A549 (cell line): ENCODE results near the gene CFAP100. TPM values are rescaled to one million over a fixed set of nuclear protein-coding genes. Genes with fewer than 3 reads are reported as not detected.

ENCODE experiments used
- ATAC-seq, 2 experiments: fragments of 200-7000 bp in 1 of 2; fragments of >200 bp in 1 of 2; cut with Nextera tagmentation in 1 of 2; cut with Tn5 transposase in 1 of 2; 3 replicates each; pipeline versions ENCODE4 v1.8.0 to v1.9.1; 2018 to 2020; ENCODE audit warnings: mild to moderate bottlenecking in 1 of 2, moderate library complexity in 1 of 2
- CTCF ChIA-PET: fragments of 300-600 bp; sonication (Branson Sonifier 250); formaldehyde crosslinking; extraction: SDS; loops from one replicate; lab custom pipeline; 2021; ENCODE audit warnings: antibody characterized with exemption, inconsistent platforms; lab: Yijun Ruan, JAX
- POLR2A ChIA-PET: fragments of 350-600 bp; formaldehyde crosslinking; extraction: SDS; loops from one replicate; lab custom pipeline; 2021; ENCODE audit warnings: antibody characterized with exemption, inconsistent platforms; lab: Yijun Ruan, JAX
- DNase-seq, 2 experiments: peaks; one replicate each; pipeline versions ENCODE4 v3.0.0 to v3.0.0-alpha.2; 2011 to 2016; ENCODE audit warnings: low read depth in 1 of 2, low spot score in 1 of 2
- FAIRE-seq: peaks from 2 replicates; lab custom pipeline; 2011; peaks lifted over from hg19 to GRCh38; lab: Jason Lieb, UNC
- H3K27ac ChIP-seq, 2 experiments: fragments of >200 bp; sonication (Bioruptor Twin); formaldehyde crosslinking; 3 replicates each; pipeline ENCODE4 v1.5.1; 2016 to 2017
- H3K4me1 ChIP-seq: fragments of >200 bp; sonication (Bioruptor Twin); formaldehyde crosslinking; 3 replicates; pipeline ENCODE4 v1.6.1; 2016
- H3K4me2 ChIP-seq: fragments of >200 bp; sonication (Bioruptor Twin); formaldehyde crosslinking; 3 replicates; pipeline ENCODE4 v1.6.1; 2016
- H3K4me3 ChIP-seq: fragments of >200 bp; sonication (Bioruptor Twin); formaldehyde crosslinking; 3 replicates; pipeline ENCODE4 v1.5.1; 2016
- H3K9me3 ChIP-seq: fragments of >200 bp; sonication (Bioruptor Twin); formaldehyde crosslinking; 3 replicates; pipeline ENCODE4 v1.6.1; 2016
- BHLHE40 ChIP-seq: IDR thresholded peaks from 2 replicates; pipeline ENCODE4 v1.6.1; 2012; ENCODE audit warnings: low read depth, low read length, inconsistent platforms
- CEBPB ChIP-seq, 2 experiments: fragments of >200 bp in 1 of 2; sonication (Bioruptor Twin) in 1 of 2; formaldehyde crosslinking in 1 of 2; IDR thresholded peaks; 2 replicates each; pipeline ENCODE4 v1.6.1; 2012 to 2016
- CHD2 ChIP-seq: fragments of 150-350 bp; IDR thresholded peaks from 2 replicates; pipeline ENCODE4 v1.6.1; 2014; ENCODE audit warnings: low read length; ENCODE audit not compliant: partially characterized antibody
- ESRRA ChIP-seq: fragments of 150-350 bp; IDR thresholded peaks from 2 replicates; pipeline ENCODE4 v1.6.1; 2014; ENCODE audit warnings: mild to moderate bottlenecking, low read length, borderline replicate concordance
- FOSB ChIP-seq: fragments of 250-450 bp; sonication (Bioruptor Pico); IDR thresholded peaks from 2 replicates; pipeline ENCODE4 v1.5.0; 2020; ENCODE audit warnings: mild to moderate bottlenecking, moderate library complexity
- GATA3 ChIP-seq: IDR thresholded peaks from 2 replicates; pipeline ENCODE4 v1.6.1; 2012; ENCODE audit warnings: borderline replicate concordance
- HDAC2 ChIP-seq: fragments of 200-600 bp; sonication (generic); IDR thresholded peaks from 2 replicates; pipeline ENCODE4 v1.6.1; 2016
- HEYL ChIP-seq: fragments of 250-450 bp; sonication (Bioruptor Pico); IDR thresholded peaks from 2 replicates; pipeline ENCODE4 v1.8.0; 2021; ENCODE audit warnings: mild to moderate bottlenecking, moderate library complexity
- HOXA7 ChIP-seq: fragments of 250-450 bp; sonication (Bioruptor Pico); IDR thresholded peaks from 2 replicates; pipeline ENCODE4 v1.5.0; 2020; ENCODE audit warnings: mild to moderate bottlenecking, moderate library complexity
- HOXB13 ChIP-seq: fragments of 250-450 bp; sonication (Bioruptor Pico); IDR thresholded peaks from 2 replicates; pipeline ENCODE4 v1.5.0; 2020; ENCODE audit warnings: low read depth, mild to moderate bottlenecking, moderate library complexity
- JUN ChIP-seq, 2 experiments: fragments of >200 bp; sonication (Bioruptor Twin); formaldehyde crosslinking; IDR thresholded peaks; 2 replicates in 1 of 2; 3 replicates in 1 of 2; pipeline ENCODE4 v1.6.1; 2016 to 2017
- KDM5A ChIP-seq: fragments of 200-600 bp; sonication (generic); IDR thresholded peaks from 2 replicates; pipeline ENCODE4 v1.6.1; 2016; ENCODE audit warnings: antibody characterized with exemption, mild to moderate bottlenecking
- MAZ ChIP-seq: fragments of 150-350 bp; IDR thresholded peaks from 2 replicates; pipeline ENCODE4 v1.6.1; 2014; ENCODE audit warnings: antibody characterized with exemption, low read depth, low read length, borderline replicate concordance
- NPAS2 ChIP-seq: fragments of 250-450 bp; sonication (Bioruptor Pico); IDR thresholded peaks from 2 replicates; pipeline ENCODE4 v1.8.0; 2022; ENCODE audit warnings: mild to moderate bottlenecking, moderate library complexity, borderline replicate concordance
- NR3C1 ChIP-seq: fragments of >200 bp; sonication (Bioruptor Twin); formaldehyde crosslinking; IDR thresholded peaks from 3 replicates; pipeline ENCODE4 v1.6.1; 2017
- PHF8 ChIP-seq: fragments of 200-600 bp; sonication (generic); IDR thresholded peaks from 2 replicates; pipeline ENCODE4 v1.6.1; 2016; ENCODE audit warnings: low read depth, mild to moderate bottlenecking, antibody characterized with exemption, moderate library complexity, borderline replicate concordance
- POLR2AphosphoS2 ChIP-seq: conservative IDR thresholded peaks from 2 replicates; pipeline ENCODE4 v1.6.1; 2012; ENCODE audit warnings: low read length, improper control_type of control experiment, inconsistent platforms
- RAD21 ChIP-seq, 2 experiments: fragments of >200 bp in 1 of 2; sonication (Bioruptor Twin) in 1 of 2; formaldehyde crosslinking in 1 of 2; IDR thresholded peaks in 1 of 2; conservative IDR thresholded peaks in 1 of 2; 2 replicates in 1 of 2; 3 replicates in 1 of 2; pipeline ENCODE4 v1.6.1; 2012 to 2018; ENCODE audit warnings: inconsistent platforms in 1 of 2
- RFX5 ChIP-seq: fragments of 450-650 bp; IDR thresholded peaks from 2 replicates; pipeline ENCODE4 v1.7.1; 2014; ENCODE audit warnings: antibody characterized with exemption, mild to moderate bottlenecking, moderate library complexity
- SREBF2 ChIP-seq: fragments of 450-650 bp; IDR thresholded peaks from 2 replicates; pipeline ENCODE4 v1.6.1; 2014; ENCODE audit warnings: mild to moderate bottlenecking, moderate library complexity
- ZC3H11A ChIP-seq: fragments of 450-650 bp; IDR thresholded peaks from 2 replicates; pipeline ENCODE4 v1.6.1; 2014; ENCODE audit warnings: antibody characterized with exemption, mild to moderate bottlenecking
- ZFP36 ChIP-seq: fragments of 450-650 bp; IDR thresholded peaks from 2 replicates; pipeline ENCODE4 v1.6.1; 2014; ENCODE audit warnings: borderline replicate concordance; ENCODE audit not compliant: partially characterized antibody
- WGBS: methylation state at CpG from one replicate; pipeline ENCODE4 v1.1.6; 2017; ENCODE audit errors: missing lambda C conversion rate; 5-methylcytosine and 5-hydroxymethylcytosine counted together
- polyA plus RNA-seq, 4 experiments: library from polyadenylated mRNA; depleted of rRNA in 3 of 4; stranded (reverse); fragments of >200 nt; fragmentation: RNase III in 1 of 4; extraction: RNeasy Plus Mini Kit Qiagen cat#74134 plus additional on column Dnase treatment in 1 of 4; gene quantifications; 2 replicates in 3 of 4; 3 replicates in 1 of 4; pipeline ENCODE4 v1.2.3, GENCODE V29; 2011 to 2017
- TF ChIP-seq, protein P1 (sequence below): fragments of >200 bp; sonication (Bioruptor Twin); formaldehyde crosslinking; IDR thresholded peaks from 3 replicates; pipeline ENCODE4 v1.5.1; 2016
- TF ChIP-seq, protein P2 (sequence below): IDR thresholded peaks from 2 replicates; pipeline ENCODE4 v1.6.1; 2012
- TF ChIP-seq, protein P3 (sequence below): IDR thresholded peaks from 2 replicates; pipeline ENCODE4 v1.6.1; 2012

The CFAP100 gene
- polyA plus RNA-seq, 2 of the 4 experiments (the other 2 are of a cell fraction): not detected

DNA sequence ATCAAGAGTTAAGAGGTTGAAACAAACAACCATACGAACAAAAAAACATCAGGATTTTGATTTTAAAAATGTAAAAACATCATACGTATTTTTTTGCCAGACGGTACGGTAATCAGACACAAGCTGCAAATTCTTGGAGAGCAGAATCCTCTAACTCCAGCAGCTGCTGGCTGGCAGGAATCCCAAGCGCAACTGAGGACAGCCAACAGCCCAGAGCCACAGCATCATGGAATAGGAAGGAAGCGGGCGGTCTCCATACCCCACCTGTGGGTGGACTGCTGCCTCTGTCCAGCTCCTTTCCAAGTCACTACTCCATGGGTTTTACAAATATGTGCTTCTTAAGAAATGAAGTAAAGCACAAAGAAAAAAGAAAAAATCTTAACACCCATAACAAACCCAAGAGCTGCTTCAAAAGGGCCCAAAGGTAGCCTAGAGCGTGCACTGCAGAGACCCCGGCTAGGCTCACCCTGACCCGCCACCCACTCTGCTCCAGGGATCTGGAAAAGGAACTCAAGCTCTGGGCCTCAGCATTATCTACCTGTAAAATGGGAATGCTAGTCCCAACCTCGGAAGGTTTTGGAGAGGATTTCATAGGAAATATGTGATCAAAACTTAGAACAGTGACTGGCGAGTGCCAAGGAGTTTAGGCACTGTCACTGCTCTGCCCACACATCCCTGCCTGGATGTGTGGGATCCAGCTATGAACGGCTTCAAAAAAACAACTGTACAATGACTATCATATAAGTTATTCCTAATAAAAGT is 47.6 kb downstream of the CFAP100 start:
- DNase-seq (no peak), ATAC-seq (no peak), FAIRE-seq (no peak)
- H3K4me3 ChIP-seq: no peak overlapping the region
- H3K4me1 ChIP-seq: no peaks in the 10 kb centered on the region
- ChIA-PET CTCF (no interaction called here), POLR2A (no interaction called here)
- TF ChIP-seq ESRRA (no peak), KDM5A (no peak), HOXB13 (CRISPR knock-in tag) (no peak), GATA3 (no peak), JUN (IDR thresholded peaks at IDR 0.05) (no peak), PHF8 (no peak), NR3C1 (no peak)
- H3K27ac ChIP-seq: no peak overlapping the region
- no peaks in the 10 kb centered on the region for H3K9me3 ChIP-seq
- no peak overlapping the region for H3K4me2 ChIP-seq
- 92% methylated on average over 13 of the region's 13 CpGs for WGBS

DNA sequence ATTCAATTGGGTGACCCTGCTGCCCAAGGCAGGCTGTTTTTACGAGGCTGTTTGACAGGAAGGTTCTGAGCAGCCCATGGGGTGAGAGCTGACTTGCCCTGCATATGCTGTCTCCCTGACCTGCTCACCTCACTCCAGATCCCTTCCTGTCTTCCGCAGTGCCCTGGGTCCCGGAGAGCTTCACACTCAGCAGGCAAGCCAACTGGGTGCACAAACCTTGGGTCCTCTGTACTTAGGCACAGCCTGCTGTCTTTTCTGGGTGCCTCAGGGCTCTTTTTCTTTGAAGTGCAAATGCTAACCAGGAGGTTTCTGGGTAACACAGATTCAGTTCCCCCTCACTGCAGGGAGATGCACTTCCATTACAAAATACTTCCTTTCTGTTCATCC is 48.1 kb downstream of the CFAP100 start:
- TF ChIP-seq HOXA7 (no peak), POLR2AphosphoS2 (no peak), BHLHE40 (no peak), SREBF2 (no peak), CEBPB (IDR thresholded peaks at IDR 0.05) (no peak), NPAS2 (CRISPR knock-in tag) (no peak), ZC3H11A (no peak), RAD21 (conservative IDR thresholded peaks at IDR 0.05 in 1 of 2, IDR thresholded peaks at IDR 0.05 in 1 of 2) (no peak)
- TF ChIP-seq, protein P1, sequence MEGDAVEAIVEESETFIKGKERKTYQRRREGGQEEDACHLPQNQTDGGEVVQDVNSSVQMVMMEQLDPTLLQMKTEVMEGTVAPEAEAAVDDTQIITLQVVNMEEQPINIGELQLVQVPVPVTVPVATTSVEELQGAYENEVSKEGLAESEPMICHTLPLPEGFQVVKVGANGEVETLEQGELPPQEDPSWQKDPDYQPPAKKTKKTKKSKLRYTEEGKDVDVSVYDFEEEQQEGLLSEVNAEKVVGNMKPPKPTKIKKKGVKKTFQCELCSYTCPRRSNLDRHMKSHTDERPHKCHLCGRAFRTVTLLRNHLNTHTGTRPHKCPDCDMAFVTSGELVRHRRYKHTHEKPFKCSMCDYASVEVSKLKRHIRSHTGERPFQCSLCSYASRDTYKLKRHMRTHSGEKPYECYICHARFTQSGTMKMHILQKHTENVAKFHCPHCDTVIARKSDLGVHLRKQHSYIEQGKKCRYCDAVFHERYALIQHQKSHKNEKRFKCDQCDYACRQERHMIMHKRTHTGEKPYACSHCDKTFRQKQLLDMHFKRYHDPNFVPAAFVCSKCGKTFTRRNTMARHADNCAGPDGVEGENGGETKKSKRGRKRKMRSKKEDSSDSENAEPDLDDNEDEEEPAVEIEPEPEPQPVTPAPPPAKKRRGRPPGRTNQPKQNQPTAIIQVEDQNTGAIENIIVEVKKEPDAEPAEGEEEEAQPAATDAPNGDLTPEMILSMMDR: no peak
- 90% methylated on average over 3 of the region's 3 CpGs for WGBS
- H3K4me1 ChIP-seq: no peaks in the 10 kb centered on the region
- ChIA-PET CTCF (no interaction called here), POLR2A (no interaction called here)
- DNase-seq (no peak), FAIRE-seq (no peak), ATAC-seq (no peak)
- H3K9me3 ChIP-seq: no peaks in the 10 kb centered on the region
- no peak overlapping the region for H3K4me3 ChIP-seq
- no peak overlapping the region for H3K4me2 ChIP-seq
- no peak overlapping the region for H3K27ac ChIP-seq

DNA sequence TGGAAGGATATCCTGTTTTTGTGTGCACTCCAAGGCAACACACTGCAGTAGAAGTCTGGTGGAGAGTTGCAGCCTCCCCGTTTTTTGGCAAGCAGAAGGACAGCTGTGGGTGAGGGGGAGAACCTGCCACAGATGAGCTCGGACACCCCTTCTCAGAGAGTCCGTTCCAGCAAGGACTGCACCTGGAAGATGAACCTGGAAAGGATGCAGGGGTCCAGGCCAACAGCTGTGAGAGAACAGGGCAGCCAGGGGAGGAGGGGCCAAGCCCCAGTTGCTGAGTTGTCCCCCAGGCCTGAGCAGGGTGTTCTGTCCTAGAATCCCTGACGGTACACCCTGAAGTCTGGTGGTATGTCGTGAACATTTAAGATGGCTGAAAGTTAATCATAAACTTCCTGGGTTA is 50.8 kb downstream of the CFAP100 start:
- CTCF ChIA-PET: no interaction called here
- TF ChIP-seq HEYL: no peak
- TF ChIP-seq CHD2: no peak
- no peak for TF ChIP-seq HDAC2
- TF ChIP-seq, protein P2, sequence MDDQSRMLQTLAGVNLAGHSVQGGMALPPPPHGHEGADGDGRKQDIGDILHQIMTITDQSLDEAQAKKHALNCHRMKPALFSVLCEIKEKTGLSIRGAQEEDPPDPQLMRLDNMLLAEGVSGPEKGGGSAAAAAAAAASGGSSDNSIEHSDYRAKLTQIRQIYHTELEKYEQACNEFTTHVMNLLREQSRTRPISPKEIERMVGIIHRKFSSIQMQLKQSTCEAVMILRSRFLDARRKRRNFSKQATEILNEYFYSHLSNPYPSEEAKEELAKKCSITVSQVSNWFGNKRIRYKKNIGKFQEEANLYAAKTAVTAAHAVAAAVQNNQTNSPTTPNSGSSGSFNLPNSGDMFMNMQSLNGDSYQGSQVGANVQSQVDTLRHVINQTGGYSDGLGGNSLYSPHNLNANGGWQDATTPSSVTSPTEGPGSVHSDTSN: no peak
- no peak for TF ChIP-seq ZFP36
- TF ChIP-seq JUN (IDR thresholded peaks at IDR 0.05): no peak
- no peak for TF ChIP-seq SREBF2
- no peak for TF ChIP-seq CEBPB (IDR thresholded peaks at IDR 0.05)
- TF ChIP-seq GATA3: no peak
- TF ChIP-seq, protein P3, sequence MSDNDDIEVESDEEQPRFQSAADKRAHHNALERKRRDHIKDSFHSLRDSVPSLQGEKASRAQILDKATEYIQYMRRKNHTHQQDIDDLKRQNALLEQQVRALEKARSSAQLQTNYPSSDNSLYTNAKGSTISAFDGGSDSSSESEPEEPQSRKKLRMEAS: no peak
- TF ChIP-seq MAZ: no peak
- TF ChIP-seq FOSB: no peak
- TF ChIP-seq RFX5: no peak
- TF ChIP-seq HOXA7: no peak
- POLR2A ChIA-PET: no interaction called here
- ATAC-seq: no peak
- H3K9me3 ChIP-seq: no peaks in the 10 kb centered on the region
- FAIRE-seq: no peak
- 48% methylated on average over 3 of the region's 5 CpGs for WGBS
- no peak overlapping the region for H3K4me2 ChIP-seq
- no peak overlapping the region for H3K27ac ChIP-seq
- no peaks in the 10 kb centered on the region for H3K4me1 ChIP-seq
- no peak overlapping the region for H3K4me3 ChIP-seq
- DNase-seq: no peak
